GM12878 (cell line): ENCODE results near the gene HIC1. TPM values are rescaled to one million over a fixed set of nuclear protein-coding genes. Genes with fewer than 3 reads are reported as not detected.

Experiments used
- BHLHE40 ChIP-seq, 2 experiments: fragments of 450-650 bp in 1 of 2; IDR thresholded peaks; 2 replicates each; pipeline ENCODE4 v1.6.1; 2011 to 2017; ENCODE audit warnings: low read depth in 2 of 2, borderline replicate concordance in 1 of 2, improper control_type of control experiment in 1 of 2, low read length in 1 of 2, mild to moderate bottlenecking in 1 of 2
- CHD1 ChIP-seq: IDR thresholded peaks from 2 replicates; pipeline ENCODE4 v1.6.1; 2012; ENCODE audit warnings: low read depth, low read length, improper control_type of control experiment
- DPF2 ChIP-seq: fragments of 450-650 bp; IDR thresholded peaks from 2 replicates; pipeline ENCODE4 v1.6.1; 2017; ENCODE audit warnings: mild to moderate bottlenecking
- EP300 ChIP-seq, 2 experiments: fragments of 150-350 bp in 1 of 2; IDR thresholded peaks; 2 replicates each; pipeline ENCODE4 v1.6.1; 2011 to 2012; ENCODE audit warnings: low read depth in 2 of 2, low read length in 2 of 2, borderline replicate concordance in 1 of 2, improper control_type of control experiment in 1 of 2, inconsistent platforms in 1 of 2; ENCODE audit not compliant: control insufficient read depth in 1 of 2
- ESRRA ChIP-seq: IDR thresholded peaks from 2 replicates; pipeline ENCODE4 v1.6.1; 2012; ENCODE audit warnings: mild to moderate bottlenecking, low read length, improper control_type of control experiment
- HDAC2 ChIP-seq: fragments of 200-600 bp; sonication (generic); IDR thresholded peaks from 2 replicates; pipeline ENCODE4 v1.6.1; 2017
- MEF2A ChIP-seq: IDR thresholded peaks from 2 replicates; pipeline ENCODE4 v1.6.1; 2011; ENCODE audit warnings: low read depth, mild to moderate bottlenecking, low read length, moderate library complexity; ENCODE audit not compliant: insufficient read depth
- MTA2 ChIP-seq: fragments of 450-650 bp; IDR thresholded peaks from 2 replicates; pipeline ENCODE4 v1.6.1; 2016; ENCODE audit warnings: low read depth, mild to moderate bottlenecking, moderate library complexity
- NFYB ChIP-seq: IDR thresholded peaks from 2 replicates; pipeline ENCODE4 v1.6.1; 2011; ENCODE audit warnings: low read depth, mild to moderate bottlenecking, low read length, improper control_type of control experiment, moderate library complexity; ENCODE audit not compliant: insufficient read depth
- NR2C2 ChIP-seq: IDR thresholded peaks from 2 replicates; pipeline ENCODE4 v1.6.1; 2011; ENCODE audit warnings: borderline replicate concordance, low read depth; ENCODE audit not compliant: control insufficient read depth, insufficient read length
- POLR2A ChIP-seq: IDR thresholded peaks from 2 replicates; pipeline ENCODE4 v1.6.1; 2011; ENCODE audit warnings: low read depth, mild to moderate bottlenecking, low read length
- SMAD1 ChIP-seq: fragments of 450-650 bp; IDR thresholded peaks from 2 replicates; pipeline ENCODE4 v1.6.1; 2018; ENCODE audit warnings: mild to moderate bottlenecking, low read depth; ENCODE audit not compliant: partially characterized antibody
- TBL1XR1 ChIP-seq: IDR thresholded peaks from 2 replicates; pipeline ENCODE4 v1.6.1; 2012; ENCODE audit warnings: low read depth, low read length, improper control_type of control experiment
- TCF3 ChIP-seq: IDR thresholded peaks from 2 replicates; pipeline ENCODE4 v1.6.1; 2012; ENCODE audit warnings: low read depth, mild to moderate bottlenecking, low read length, borderline replicate concordance; ENCODE audit not compliant: insufficient read depth
- ZNF24 ChIP-seq: fragments of 450-650 bp; IDR thresholded peaks from 2 replicates; pipeline ENCODE4 v1.6.1; 2017; ENCODE audit warnings: antibody characterized with exemption, mild to moderate bottlenecking
- polyA plus RNA-seq, 11 experiments: library from polyadenylated mRNA; depleted of rRNA in 4 of 11; unstranded in 6 of 11; stranded (reverse) in 5 of 11; fragments of >200 nt; fragmentation: Nextera tagmentation in 4 of 11; fragmentation: Illumina TruSeq in 1 of 11; extraction: Ambion mirVana in 4 of 11; extraction: Trizol in 1 of 11; gene quantifications; 1 replicate in 1 of 11; 2 replicates in 10 of 11; pipeline versions ENCODE4 v1.2.1 to v1.2.3, GENCODE V29; 2011 to 2016; ENCODE audit warnings: inconsistent platforms in 2 of 11, missing spikeins in 2 of 11, low read depth in 1 of 11
- total RNA-seq, 4 experiments: library from RNA; depleted of rRNA in 3 of 4; stranded (reverse); fragments of >200 nt in 3 of 4; fragmentation: Illumina TruSeq in 1 of 4; extraction: Trizol in 1 of 4; gene quantifications; 2 replicates each; pipeline versions ENCODE4 v1.2.1 to v1.2.3, GENCODE V29; 2013 to 2021
- TF ChIP-seq, protein P1 (sequence below): fragments of 450-650 bp; IDR thresholded peaks from 2 replicates; pipeline ENCODE4 v1.6.1; 2017; ENCODE audit warnings: mild to moderate bottlenecking, low read depth, inconsistent platforms; ENCODE audit not compliant: poor library complexity, severe bottlenecking
- TF ChIP-seq, protein P2 (sequence below): fragments of 450-650 bp; IDR thresholded peaks from 2 replicates; pipeline ENCODE4 v1.6.1; 2014; ENCODE audit warnings: mild to moderate bottlenecking
- TF ChIP-seq, protein P3 (sequence below): fragments of 450-650 bp; IDR thresholded peaks from 2 replicates; pipeline ENCODE4 v1.6.1; 2017; ENCODE audit warnings: mild to moderate bottlenecking, moderate library complexity
- TF ChIP-seq, protein P4 (sequence below): fragments of 450-650 bp; IDR thresholded peaks from 2 replicates; pipeline ENCODE4 v1.6.1; 2017; ENCODE audit warnings: antibody characterized with exemption, mild to moderate bottlenecking, moderate library complexity

Gene HIC1
- total and polyA plus RNA-seq, 10 of the 15 experiments (the other 5 are each of a cell fraction or from before 2014, with no cell fraction given), result 0.11 to 61.1 (median 4.9) TPM

DNA sequence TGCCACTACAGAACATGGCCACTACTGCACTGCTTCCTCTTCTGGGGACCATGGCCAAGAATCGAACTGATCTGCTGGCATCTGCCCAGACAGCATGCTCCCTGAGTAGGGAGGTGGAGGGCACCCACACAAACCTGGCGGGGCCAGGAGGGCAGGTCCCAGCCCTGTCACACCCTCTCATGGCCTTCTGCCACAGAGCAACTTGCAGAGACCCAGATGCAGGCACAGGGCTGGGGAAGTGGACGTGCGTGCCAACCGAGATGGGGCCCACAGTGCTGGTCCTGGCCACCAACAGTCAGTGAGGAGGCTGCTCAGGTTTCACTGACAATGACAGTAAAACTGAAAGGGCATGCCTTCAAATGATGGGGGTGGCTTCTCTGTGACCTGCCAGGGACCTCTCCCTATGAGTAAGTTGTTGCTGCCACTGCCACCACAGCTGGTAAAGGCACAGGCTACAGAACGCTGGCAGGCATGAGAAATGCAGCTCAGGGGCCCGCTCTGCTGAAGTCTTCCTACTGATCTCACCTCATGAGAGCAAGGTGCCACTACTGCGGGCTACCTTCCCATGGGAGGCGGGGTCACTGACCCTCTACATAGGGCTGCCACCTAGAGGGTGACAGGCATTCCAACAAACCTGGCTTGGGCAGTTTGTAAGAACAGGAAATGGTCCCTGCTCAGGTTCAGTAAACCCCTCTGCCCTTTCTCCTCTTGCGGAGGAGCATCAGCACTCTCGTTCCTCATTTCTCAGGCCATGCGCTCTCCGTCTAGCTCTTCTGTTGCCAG lies 15.5 kb downstream of the HIC1 start (continued):
- TF ChIP-seq SMAD1, result peak; percentile 43
- TF ChIP-seq ESRRA, result 0 out of 2 replicates have a peak, but pooled peaks have one; percentile 79
- no peak for TF ChIP-seq NFYB
- TF ChIP-seq, protein P1, sequence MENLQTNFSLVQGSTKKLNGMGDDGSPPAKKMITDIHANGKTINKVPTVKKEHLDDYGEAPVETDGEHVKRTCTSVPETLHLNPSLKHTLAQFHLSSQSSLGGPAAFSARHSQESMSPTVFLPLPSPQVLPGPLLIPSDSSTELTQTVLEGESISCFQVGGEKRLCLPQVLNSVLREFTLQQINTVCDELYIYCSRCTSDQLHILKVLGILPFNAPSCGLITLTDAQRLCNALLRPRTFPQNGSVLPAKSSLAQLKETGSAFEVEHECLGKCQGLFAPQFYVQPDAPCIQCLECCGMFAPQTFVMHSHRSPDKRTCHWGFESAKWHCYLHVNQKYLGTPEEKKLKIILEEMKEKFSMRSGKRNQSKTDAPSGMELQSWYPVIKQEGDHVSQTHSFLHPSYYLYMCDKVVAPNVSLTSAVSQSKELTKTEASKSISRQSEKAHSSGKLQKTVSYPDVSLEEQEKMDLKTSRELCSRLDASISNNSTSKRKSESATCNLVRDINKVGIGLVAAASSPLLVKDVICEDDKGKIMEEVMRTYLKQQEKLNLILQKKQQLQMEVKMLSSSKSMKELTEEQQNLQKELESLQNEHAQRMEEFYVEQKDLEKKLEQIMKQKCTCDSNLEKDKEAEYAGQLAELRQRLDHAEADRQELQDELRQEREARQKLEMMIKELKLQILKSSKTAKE, result peak; percentile 99
- no peak for TF ChIP-seq CHD1
- TF ChIP-seq, protein P2, sequence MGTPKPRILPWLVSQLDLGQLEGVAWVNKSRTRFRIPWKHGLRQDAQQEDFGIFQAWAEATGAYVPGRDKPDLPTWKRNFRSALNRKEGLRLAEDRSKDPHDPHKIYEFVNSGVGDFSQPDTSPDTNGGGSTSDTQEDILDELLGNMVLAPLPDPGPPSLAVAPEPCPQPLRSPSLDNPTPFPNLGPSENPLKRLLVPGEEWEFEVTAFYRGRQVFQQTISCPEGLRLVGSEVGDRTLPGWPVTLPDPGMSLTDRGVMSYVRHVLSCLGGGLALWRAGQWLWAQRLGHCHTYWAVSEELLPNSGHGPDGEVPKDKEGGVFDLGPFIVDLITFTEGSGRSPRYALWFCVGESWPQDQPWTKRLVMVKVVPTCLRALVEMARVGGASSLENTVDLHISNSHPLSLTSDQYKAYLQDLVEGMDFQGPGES, result no peak
- TF ChIP-seq TBL1XR1, result peak; percentile 100
- TF ChIP-seq MEF2A, result peak; percentile 83
- peak; percentile 75; the same call in 1 of the 2 replicates for TF ChIP-seq ZNF24
- TF ChIP-seq HDAC2, result no peak
- TF ChIP-seq EP300 (IDR thresholded peaks at IDR 0.05; ENCODE audit: borderline replicate concordance in 1 of 2, control insufficient read depth in 1 of 2, low read depth in 2 of 2, low read length in 2 of 2), result peak; percentile 96 to 99
- TF ChIP-seq, protein P3, sequence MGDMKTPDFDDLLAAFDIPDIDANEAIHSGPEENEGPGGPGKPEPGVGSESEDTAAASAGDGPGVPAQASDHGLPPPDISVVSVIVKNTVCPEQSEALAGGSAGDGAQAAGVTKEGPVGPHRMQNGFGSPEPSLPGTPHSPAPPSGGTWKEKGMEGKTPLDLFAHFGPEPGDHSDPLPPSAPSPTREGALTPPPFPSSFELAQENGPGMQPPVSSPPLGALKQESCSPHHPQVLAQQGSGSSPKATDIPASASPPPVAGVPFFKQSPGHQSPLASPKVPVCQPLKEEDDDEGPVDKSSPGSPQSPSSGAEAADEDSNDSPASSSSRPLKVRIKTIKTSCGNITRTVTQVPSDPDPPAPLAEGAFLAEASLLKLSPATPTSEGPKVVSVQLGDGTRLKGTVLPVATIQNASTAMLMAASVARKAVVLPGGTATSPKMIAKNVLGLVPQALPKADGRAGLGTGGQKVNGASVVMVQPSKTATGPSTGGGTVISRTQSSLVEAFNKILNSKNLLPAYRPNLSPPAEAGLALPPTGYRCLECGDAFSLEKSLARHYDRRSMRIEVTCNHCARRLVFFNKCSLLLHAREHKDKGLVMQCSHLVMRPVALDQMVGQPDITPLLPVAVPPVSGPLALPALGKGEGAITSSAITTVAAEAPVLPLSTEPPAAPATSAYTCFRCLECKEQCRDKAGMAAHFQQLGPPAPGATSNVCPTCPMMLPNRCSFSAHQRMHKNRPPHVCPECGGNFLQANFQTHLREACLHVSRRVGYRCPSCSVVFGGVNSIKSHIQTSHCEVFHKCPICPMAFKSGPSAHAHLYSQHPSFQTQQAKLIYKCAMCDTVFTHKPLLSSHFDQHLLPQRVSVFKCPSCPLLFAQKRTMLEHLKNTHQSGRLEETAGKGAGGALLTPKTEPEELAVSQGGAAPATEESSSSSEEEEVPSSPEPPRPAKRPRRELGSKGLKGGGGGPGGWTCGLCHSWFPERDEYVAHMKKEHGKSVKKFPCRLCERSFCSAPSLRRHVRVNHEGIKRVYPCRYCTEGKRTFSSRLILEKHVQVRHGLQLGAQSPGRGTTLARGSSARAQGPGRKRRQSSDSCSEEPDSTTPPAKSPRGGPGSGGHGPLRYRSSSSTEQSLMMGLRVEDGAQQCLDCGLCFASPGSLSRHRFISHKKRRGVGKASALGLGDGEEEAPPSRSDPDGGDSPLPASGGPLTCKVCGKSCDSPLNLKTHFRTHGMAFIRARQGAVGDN, result peak; percentile 88
- TF ChIP-seq BHLHE40 (IDR thresholded peaks at IDR 0.05; ENCODE audit: borderline replicate concordance in 1 of 2, low read depth in 2 of 2, low read length in 1 of 2), result peak; percentile 88 to 92
- TF ChIP-seq TCF3, result peak; percentile 99
- TF ChIP-seq NR2C2, result no peak
- TF ChIP-seq MTA2, result peak; percentile 95
- TF ChIP-seq, protein P4, sequence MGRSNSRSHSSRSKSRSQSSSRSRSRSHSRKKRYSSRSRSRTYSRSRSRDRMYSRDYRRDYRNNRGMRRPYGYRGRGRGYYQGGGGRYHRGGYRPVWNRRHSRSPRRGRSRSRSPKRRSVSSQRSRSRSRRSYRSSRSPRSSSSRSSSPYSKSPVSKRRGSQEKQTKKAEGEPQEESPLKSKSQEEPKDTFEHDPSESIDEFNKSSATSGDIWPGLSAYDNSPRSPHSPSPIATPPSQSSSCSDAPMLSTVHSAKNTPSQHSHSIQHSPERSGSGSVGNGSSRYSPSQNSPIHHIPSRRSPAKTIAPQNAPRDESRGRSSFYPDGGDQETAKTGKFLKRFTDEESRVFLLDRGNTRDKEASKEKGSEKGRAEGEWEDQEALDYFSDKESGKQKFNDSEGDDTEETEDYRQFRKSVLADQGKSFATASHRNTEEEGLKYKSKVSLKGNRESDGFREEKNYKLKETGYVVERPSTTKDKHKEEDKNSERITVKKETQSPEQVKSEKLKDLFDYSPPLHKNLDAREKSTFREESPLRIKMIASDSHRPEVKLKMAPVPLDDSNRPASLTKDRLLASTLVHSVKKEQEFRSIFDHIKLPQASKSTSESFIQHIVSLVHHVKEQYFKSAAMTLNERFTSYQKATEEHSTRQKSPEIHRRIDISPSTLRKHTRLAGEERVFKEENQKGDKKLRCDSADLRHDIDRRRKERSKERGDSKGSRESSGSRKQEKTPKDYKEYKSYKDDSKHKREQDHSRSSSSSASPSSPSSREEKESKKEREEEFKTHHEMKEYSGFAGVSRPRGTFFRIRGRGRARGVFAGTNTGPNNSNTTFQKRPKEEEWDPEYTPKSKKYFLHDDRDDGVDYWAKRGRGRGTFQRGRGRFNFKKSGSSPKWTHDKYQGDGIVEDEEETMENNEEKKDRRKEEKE, result no peak
- peak; percentile 79 for TF ChIP-seq POLR2A
- TF ChIP-seq DPF2, result peak; percentile 99
